Endothelial cell of umbilical vein (primary cell): Measurements from ENCODE around the gene ITPRIPL2. TPM values are rescaled to one million over a fixed set of nuclear protein-coding genes. Genes with fewer than 3 reads are reported as not detected.

ENCODE experiments used
- BruUV-seq: library from RNA; stranded (reverse); fragments of 400-500 nt; replicated peaks from 2 replicates; lab custom pipeline; 2021; lab: Mats Ljungman, UMichigan
- CTCF ChIA-PET: fragments of 300-600, 350-600 bp; sonication (Branson Sonifier 250); formaldehyde crosslinking; loops from one replicate; lab custom pipeline; 2021; ENCODE audit warnings: antibody characterized with exemption, inconsistent platforms; lab: Charles Lee
- POLR2A ChIA-PET: fragments of 300-600, 350-600 bp; sonication (Branson Sonifier 250); formaldehyde crosslinking; loops from one replicate; lab custom pipeline; 2021; ENCODE audit warnings: antibody characterized with exemption, inconsistent platforms; lab: Charles Lee
- DNase-seq: peaks from one replicate; pipeline ENCODE4 v3.0.0-alpha.2; 2011; ENCODE audit warnings: low read depth, low spot score
- FAIRE-seq: peaks from 2 replicates; lab custom pipeline; 2011; peaks lifted over from hg19 to GRCh38; lab: Jason Lieb, UNC
- H2AFZ ChIP-seq: 2 replicates; pipeline ENCODE4 v1.6.0; 2012; ENCODE audit warnings: low read depth, low read length, control low read depth, inconsistent platforms
- H3K27ac ChIP-seq: 2 replicates; pipeline ENCODE4 v1.5.1; 2011; ENCODE audit warnings: low read depth, mild to moderate bottlenecking, control low read depth, low read length, moderate library complexity; ENCODE audit not compliant: insufficient read depth
- H3K27me3 ChIP-seq, 2 experiments: 2 replicates each; pipeline versions ENCODE4 v1.6.0 to v1.6.1; 2011; ENCODE audit warnings: low read length in 2 of 2, mixed read lengths in 1 of 2; ENCODE audit not compliant: control insufficient read depth in 2 of 2, insufficient read depth in 2 of 2
- H3K36me3 ChIP-seq, 2 experiments: 2 replicates in 1 of 2; 3 replicates in 1 of 2; pipeline ENCODE4 v1.5.1; 2011; ENCODE audit warnings: low read length in 2 of 2, mild to moderate bottlenecking in 1 of 2, moderate library complexity in 1 of 2; ENCODE audit not compliant: control insufficient read depth in 2 of 2, insufficient read depth in 2 of 2; ENCODE audit errors: extremely low read depth in 1 of 2
- H3K4me1 ChIP-seq: 3 replicates; pipeline ENCODE4 v1.5.1; 2011; ENCODE audit warnings: mild to moderate bottlenecking, low read length; ENCODE audit not compliant: control insufficient read depth, insufficient read depth; ENCODE audit errors: extremely low read depth
- H3K4me2 ChIP-seq: 2 replicates; pipeline ENCODE4 v1.6.1; 2011; ENCODE audit warnings: low read length, control low read depth, mixed read lengths; ENCODE audit not compliant: insufficient read depth
- H3K4me3 ChIP-seq, 3 experiments: fragments of 200-600 bp in 1 of 3; sonication (generic), shearing (Covaris generic) in 1 of 3; replicated peaks in 1 of 3; 2 replicates each; pipeline ENCODE4 v1.5.1; 2011 to 2016; ENCODE audit warnings: control low read depth in 3 of 3, low read length in 3 of 3, mild to moderate bottlenecking in 2 of 3, inconsistent platforms in 1 of 3, low read depth in 1 of 3, moderate library complexity in 1 of 3; ENCODE audit not compliant: insufficient read depth in 1 of 3
- H3K79me2 ChIP-seq: 2 replicates; pipeline ENCODE4 v1.6.0; 2012; ENCODE audit warnings: low read length, inconsistent platforms; ENCODE audit not compliant: control insufficient read depth, insufficient read depth
- H3K9ac ChIP-seq: replicated peaks from 2 replicates; pipeline ENCODE3; 2011; ENCODE audit warnings: low read length, control low read depth; ENCODE audit not compliant: insufficient read depth; ENCODE audit errors: extremely low read depth
- H3K9me1 ChIP-seq: replicated peaks from 3 replicates; pipeline ENCODE4 v1.6.0; 2011; ENCODE audit warnings: mild to moderate bottlenecking, low read length; ENCODE audit not compliant: control insufficient read depth, insufficient read depth; ENCODE audit errors: extremely low read depth
- H3K9me3 ChIP-seq: replicated peaks from 2 replicates; pipeline ENCODE4 v1.5.1; 2012; ENCODE audit warnings: low read length, inconsistent platforms; ENCODE audit not compliant: control insufficient read depth, insufficient read depth
- H4K20me1 ChIP-seq: replicated peaks from 2 replicates; pipeline ENCODE3; 2011; ENCODE audit warnings: mild to moderate bottlenecking, low read length; ENCODE audit not compliant: control insufficient read depth, insufficient read depth; ENCODE audit errors: extremely low read depth
- CTCF ChIP-seq, 2 donors: IDR thresholded peaks; 1 replicate in 1 of 2; 2 replicates in 1 of 2; pipeline ENCODE4 v1.5.1; 2011; ENCODE audit warnings: low read length in 2 of 2, mild to moderate bottlenecking in 2 of 2, moderate library complexity in 2 of 2, control low read depth in 1 of 2, inconsistent platforms in 1 of 2, low read depth in 1 of 2; ENCODE audit not compliant: insufficient read depth in 1 of 2; ENCODE audit errors: extremely low read depth in 1 of 2
- EZH2 ChIP-seq: IDR thresholded peaks from 2 replicates; pipeline ENCODE4 v1.6.1; 2012; ENCODE audit warnings: borderline replicate concordance, low read depth, mild to moderate bottlenecking, moderate library complexity, low read length, inconsistent platforms; ENCODE audit not compliant: severe bottlenecking
- FOS ChIP-seq: IDR thresholded peaks from 2 replicates; pipeline ENCODE4 v1.6.1; 2011; ENCODE audit warnings: mild to moderate bottlenecking, low read length, moderate library complexity, borderline replicate concordance; ENCODE audit not compliant: insufficient read depth
- GATA2 ChIP-seq: IDR thresholded peaks from 2 replicates; pipeline ENCODE4 v1.7.0; 2011; ENCODE audit warnings: low read depth, mild to moderate bottlenecking, moderate library complexity, mixed read lengths, low read length; ENCODE audit not compliant: insufficient read length, insufficient read depth
- JUN ChIP-seq: IDR thresholded peaks from 2 replicates; pipeline ENCODE4 v1.6.1; 2011; ENCODE audit warnings: borderline replicate concordance, low read depth; ENCODE audit not compliant: insufficient read length, insufficient read depth
- MAX ChIP-seq: IDR thresholded peaks from 2 replicates; pipeline ENCODE4 v1.6.1; 2011; ENCODE audit not compliant: insufficient read depth, insufficient read length
- MYC ChIP-seq: IDR thresholded peaks from one replicate; pipeline ENCODE4 v1.6.1; 2011; ENCODE audit warnings: mild to moderate bottlenecking, low read depth, low read length
- POLR2A ChIP-seq: IDR thresholded peaks from 2 replicates; pipeline ENCODE4 v1.6.1; 2012; ENCODE audit warnings: low read depth, mild to moderate bottlenecking, control low read depth, low read length
- POLR2AphosphoS5 ChIP-seq: IDR thresholded peaks from 2 replicates; pipeline ENCODE4 v1.6.1; 2012; ENCODE audit warnings: low read depth, mild to moderate bottlenecking, control low read depth, low read length, moderate library complexity; ENCODE audit not compliant: insufficient read depth
- dilution Hi-C: fragments of 300-500 bp; cut with MboI; formaldehyde crosslinking; loops from one replicate; pipeline ENCODE4 v1.15.0; 2019; ENCODE audit warnings: low sequenced_read_pairs; ENCODE audit not compliant: extremely low pct_ligation_motif_present
- intact Hi-C: fragments of 100-400 bp; cut with micrococcal nuclease; formaldehyde crosslinking; loops from one replicate; pipeline ENCODE4 v1.10.0; 2022
- polyA plus RNA-seq, 4 experiments: library from polyadenylated mRNA; depleted of rRNA in 3 of 4; stranded (reverse) in 3 of 4; unstranded in 1 of 4; fragments of >200 nt; gene quantifications; 2 replicates each; pipeline versions ENCODE4 v1.2.1 to v1.2.3, GENCODE V29; 2011 to 2012; ENCODE audit warnings: missing spikeins in 1 of 4
- total RNA-seq: library from RNA; stranded (reverse); gene quantifications from 2 replicates; pipeline ENCODE4 v1.2.3, GENCODE V29; 2021

The ITPRIPL2 gene
- total and polyA plus RNA-seq, 2 donors (not counting 3 experiments of a cell fraction or from before 2014, with no cell fraction given) = 10.9 to 40.8 TPM

DNA sequence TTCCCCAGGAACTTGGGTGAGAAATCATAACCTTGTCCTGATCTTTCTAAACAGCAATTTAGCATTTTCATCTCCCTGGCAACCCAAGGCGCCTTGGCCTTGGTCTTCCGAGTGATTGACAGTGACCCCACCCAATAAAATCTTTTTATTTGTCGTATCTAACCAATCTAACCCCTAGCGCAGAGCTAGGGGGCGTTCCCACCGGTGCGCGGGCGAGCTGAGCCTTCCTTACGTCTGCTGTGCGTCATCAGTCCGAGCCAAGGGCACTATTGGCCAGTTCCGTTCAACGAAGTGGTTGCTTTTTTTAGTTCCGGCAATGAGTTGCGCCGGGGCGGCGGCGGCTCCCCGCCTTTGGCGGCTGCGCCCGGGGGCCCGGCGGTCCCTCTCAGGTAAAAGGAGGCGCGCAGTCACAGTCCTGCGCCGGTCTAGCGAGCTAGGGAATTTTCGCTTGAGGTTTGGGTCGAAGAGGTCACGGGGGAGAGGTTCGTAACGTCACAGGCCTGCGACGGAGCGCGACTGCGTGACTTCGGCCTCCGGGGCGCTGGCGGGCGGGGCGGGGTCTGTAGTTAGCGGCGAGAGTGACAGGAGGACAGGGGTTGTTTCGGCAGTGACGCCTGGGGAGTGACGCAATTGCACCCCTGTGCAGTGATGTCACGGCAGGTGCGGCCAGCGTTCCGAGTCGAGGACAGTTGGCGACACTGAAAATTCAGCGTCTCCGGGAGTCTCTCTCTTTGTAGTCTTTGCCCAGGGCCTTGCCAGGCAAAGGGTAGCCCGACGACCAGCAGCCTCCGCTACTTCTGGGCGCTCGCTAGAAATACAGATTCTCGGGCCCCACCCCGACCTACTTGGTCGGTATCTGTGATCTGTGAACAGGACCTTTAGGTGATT is 46.2 kb upstream of the ITPRIPL2 start, which contains the start of gene COQ7:
Gene COQ7, plus strand, starts transcription at position 266 of the 888 bp plus-strand sequence. Its CDS starts 51 bp downstream, at position 317.
- Histone ChIP-seq H3K4me3 (peak within 1 kb of the TSS; percentile 46 to 85 (median 57)), H3K27me3 (no peaks in the 10 kb centered on the region), H3K79me2 (no peaks in the 10 kb centered on the region), H2AFZ (peak within 1 kb of the TSS; percentile 13), H3K9me3 (no peaks in the 10 kb centered on the region), H4K20me1 (no peaks in the 10 kb centered on the region), H3K9ac (peak within 1 kb of the TSS; percentile 96), H3K9me1 (no peaks in the 10 kb centered on the region), H3K36me3 (no peaks in the 10 kb centered on the region), H3K27ac (peak within 1 kb of the TSS; percentile 93), H3K4me1 (peaks cover 14% of the 10 kb centered on the region), H3K4me2 (peak within 1 kb of the TSS; percentile 83)
- intact Hi-C loops (loop anchor here (1.0 to 5.0 kb wide), 6 partner anchors 41 to 455 kb away; partner anchors contain the start of genes CCP110, GDE1, SMG1 and TMC7), dilution Hi-C loops (no loop called here)
- CTCF ChIA-PET = interaction anchor here (0.8 to 7.8 kb wide), 6 partner anchors 17 to 488 kb away, joined by 3 to 132 read pairs (median 3); partner anchors contain the start of genes ARL6IP1, TMC7 and VPS35L
- POLR2A ChIA-PET = interaction anchor here (0.6 kb wide), 1 partner anchor 1610 kb away, joined by 4 read pairs; no protein-coding TSS in a partner anchor
- FAIRE-seq (peak; percentile 99), DNase-seq (peak; percentile 99)
- TF ChIP-seq CTCF (IDR thresholded peaks at IDR 0.05; ENCODE audit: extremely low read depth in 1 of 2, insufficient read depth in 1 of 2, low read depth in 1 of 2, low read length in 2 of 2) = no peak
- TF ChIP-seq MYC = peak; percentile 28
- no peak for TF ChIP-seq JUN
- no peak for TF ChIP-seq GATA2
- peak; percentile 49 for TF ChIP-seq MAX
- no peak for TF ChIP-seq POLR2A
- TF ChIP-seq POLR2AphosphoS5 = peak; percentile 10
- TF ChIP-seq FOS = no peak
- TF ChIP-seq EZH2 = no peak
- BruUV-seq = TSS peak; percentile 43
